ENCODE measurements around the gene BICDL2.

The BICDL2 gene

DNA sequence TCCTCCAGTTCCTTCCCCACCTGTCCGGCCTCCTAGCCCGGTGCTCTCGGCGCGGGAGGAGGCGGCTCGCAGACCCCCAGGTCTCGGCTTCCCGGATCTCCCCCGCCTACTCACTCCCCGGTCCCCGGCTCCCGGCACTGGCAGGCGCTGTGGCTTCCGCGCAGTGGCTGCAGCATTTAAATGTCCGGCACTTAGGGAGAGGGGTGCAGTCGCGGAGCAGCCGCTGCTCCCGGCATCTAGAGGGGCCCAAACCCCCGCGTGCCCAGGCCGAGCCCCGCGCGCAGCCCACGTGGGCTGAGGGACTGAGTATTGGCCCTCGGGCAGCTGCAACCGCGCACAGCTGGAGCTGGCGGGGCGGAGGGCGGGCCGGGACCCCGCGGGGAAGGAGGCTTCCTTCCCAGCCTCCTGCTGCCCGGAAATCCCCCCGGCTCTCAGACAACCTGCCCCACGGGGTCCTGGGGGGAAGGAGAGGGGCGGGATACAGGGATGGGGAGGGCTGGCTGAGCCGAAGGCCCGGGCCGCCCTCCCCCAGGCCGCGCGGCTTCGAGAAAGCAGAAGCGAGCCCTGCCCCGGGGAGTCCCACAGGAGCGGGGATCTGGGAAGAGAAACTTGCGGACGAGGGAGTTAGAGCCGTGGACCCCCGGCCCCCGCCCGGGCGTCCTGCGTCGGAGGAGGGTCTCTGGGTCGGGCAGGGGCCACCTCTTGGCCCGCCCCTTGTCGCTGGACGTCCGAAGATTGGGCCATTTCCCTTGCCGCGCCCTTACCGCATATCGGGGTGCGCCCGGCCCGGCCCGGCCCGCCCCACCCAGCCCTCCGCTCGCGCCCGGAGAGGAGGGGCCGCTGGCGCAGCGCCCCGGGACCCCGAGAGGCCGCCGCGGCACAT, 9.3 kb upstream of the BICDL2 start, which contains the start of gene MMP25:
MMP25 (plus strand) TSS at position 804 of the 883 bp plus-strand sequence. CDS start 357 bp downstream, outside the sequence.
- no peak for DNase-seq

DNA sequence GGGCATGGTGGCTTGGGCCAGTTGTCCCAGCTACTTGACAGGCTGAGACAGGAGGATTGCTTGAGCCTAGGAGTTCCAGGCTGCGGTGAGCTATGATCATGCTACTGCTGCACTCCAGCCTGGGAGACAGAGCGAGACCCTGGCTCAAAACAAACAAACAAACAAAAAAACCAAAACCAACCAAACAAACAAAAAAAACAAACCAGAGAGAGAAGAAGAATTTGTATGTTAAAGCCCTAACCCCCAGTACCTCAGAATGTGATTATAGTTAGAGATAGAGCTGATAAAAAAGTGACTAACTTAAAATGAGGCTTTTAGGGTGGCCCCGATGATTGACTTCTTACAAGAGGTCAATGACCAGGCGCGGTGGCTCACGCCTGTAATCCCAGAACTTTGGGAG, 8.0 kb upstream of the BICDL2 start:
- no peak for DNase-seq

DNA sequence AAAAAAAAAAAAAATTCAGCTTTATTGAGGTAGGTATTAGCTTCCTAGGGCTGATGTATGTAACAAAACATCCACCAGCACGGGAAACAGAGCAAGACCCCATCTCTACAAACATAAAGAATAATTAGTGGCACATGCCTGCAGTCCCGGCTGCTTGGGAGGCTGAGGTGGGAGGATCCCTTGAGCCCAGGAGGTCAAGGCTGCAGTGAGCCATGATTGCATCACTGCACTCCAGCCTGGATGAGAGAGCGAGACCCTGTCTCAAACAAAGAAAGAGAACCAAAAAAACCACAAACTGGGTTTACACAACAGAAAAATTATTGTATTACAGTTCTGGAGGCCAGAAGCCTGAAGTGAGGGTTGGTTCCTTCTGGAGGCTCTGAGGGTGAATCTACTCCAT, 5.6 kb upstream of the BICDL2 start:
- DNase-seq = no peak

DNA sequence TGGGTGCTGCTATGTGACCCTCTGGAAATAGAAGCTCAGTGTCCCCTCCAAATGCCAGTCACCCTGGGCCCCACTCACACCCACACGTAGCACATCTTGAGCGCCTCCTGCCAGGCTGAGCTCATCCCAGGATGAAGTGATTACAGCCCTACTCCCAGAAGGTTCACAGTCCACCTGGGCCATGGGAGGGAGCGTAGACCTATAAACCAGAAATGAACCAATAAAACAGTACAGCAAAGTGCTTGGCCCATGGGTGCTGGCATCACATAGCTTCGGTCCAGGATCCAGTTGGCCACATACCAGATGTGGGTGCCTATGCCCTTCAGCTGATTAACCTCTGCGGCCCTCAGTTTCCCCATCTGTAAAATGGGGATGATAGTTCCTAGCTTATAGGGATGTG, 2.2 kb upstream of the BICDL2 start:
- no peak for DNase-seq

DNA sequence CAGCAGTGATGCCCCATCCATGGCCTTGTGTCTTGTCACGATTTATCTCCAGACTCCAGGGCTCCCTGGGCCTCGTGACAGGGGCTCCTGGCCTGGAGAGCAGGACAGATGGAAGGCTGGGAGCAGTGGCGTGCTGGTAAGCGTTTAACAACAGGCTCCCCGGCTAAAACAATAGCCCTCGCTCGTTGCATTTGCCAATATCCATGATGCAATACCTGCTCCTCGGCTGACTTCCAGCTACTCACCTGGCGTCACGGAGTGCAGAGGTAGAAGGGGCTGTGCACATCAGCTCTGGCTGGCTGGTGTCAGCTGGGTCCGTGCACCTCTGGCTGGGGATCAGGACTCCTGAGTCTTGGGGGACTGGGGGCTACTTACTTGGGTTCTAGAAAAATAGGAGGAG, 1.5 kb upstream of the BICDL2 start:
- no peak for DNase-seq

DNA sequence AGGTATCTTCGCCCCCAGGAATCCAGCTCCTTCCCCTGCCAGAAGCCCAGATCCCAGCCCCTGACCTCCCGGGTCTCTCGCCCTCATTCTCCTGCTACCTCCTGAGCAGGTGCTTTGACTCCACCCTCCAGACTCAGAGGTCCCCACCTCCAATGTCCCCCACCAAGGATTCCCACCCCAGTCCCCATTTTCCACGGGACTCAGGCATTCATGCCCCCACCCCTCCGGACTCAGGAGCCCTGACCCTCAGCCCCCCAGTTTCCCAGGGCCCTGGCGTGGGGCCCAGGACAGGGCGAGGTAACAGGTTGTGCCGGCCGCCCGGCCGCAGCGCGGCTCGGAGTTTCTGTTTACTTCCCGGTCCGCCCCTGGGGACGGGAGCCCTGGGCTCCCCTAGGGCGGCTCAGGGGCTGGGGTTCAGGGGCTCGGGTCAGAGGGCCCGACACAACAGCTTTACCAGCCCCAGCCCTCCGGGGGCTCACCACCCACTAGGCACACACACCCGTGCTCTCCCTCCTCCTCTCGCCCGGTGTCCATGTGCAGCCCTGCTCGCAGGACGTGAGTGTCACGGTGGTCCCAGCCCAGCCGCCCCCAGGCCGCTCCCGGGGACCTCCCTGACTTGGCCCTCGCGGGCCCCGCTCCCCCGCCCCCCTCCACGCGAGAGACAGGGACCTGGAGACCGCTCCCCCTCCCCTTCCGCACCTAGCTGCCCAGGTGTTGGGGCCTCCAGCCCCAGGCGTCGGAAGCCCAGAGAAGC, 595 bp downstream of the BICDL2 start:
- no peak for DNase-seq

DNA sequence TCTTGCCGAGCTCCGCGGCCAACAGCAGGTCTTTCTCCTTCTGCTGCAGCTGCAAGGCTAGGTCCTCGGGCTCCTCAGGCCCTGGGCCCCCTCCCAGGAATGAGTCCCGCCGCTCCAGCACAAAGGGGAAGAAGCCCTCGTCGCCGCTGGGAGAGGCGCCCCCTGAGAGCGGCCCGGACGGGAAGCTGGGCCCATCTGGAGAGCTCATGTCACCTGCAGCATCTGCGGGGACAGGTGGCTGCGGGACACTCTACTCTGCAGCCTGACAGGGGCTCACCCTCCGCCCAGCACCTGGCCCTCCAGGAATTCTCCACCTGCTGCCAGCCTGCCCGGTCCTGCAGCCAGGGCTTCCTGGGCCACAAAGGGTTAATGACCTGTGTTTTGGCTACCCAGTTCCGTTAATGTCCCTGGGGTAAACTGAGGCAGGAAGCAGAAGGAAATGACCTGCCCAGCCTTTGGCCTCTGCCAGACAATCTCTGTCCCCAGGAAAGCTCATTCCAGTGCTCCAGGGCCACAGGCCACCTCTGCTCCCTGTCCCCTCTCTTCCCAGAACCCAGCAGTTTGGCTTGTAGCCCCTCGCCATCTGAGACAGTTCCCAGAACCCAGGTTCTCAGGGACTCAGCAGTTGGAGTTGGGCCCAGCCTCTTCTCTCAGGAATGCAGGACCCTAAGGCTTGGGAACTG, 1.3 kb downstream of the BICDL2 start:
- DNase-seq = no peak

DNA sequence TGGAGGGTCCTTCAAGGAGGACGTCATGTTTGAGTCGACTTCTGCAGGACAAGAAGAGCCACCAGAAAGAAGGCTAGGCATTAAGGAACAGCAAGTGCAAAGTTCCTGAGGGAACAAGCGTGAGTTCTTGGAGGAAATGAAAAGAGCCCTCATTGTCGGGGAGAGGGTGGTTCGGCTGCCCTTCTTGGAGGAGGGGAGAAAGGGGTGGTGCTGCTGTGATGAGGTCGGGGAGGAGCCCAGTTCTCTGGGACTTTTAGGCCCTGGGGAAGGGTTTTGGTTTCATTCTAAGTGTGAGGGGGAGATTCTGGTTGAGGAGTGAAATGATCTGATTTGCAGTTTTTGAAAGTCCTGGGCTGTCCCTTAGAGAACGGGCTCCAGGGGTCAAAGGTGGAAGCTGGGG, 4.1 kb downstream of the BICDL2 start:
- no peak for DNase-seq

DNA sequence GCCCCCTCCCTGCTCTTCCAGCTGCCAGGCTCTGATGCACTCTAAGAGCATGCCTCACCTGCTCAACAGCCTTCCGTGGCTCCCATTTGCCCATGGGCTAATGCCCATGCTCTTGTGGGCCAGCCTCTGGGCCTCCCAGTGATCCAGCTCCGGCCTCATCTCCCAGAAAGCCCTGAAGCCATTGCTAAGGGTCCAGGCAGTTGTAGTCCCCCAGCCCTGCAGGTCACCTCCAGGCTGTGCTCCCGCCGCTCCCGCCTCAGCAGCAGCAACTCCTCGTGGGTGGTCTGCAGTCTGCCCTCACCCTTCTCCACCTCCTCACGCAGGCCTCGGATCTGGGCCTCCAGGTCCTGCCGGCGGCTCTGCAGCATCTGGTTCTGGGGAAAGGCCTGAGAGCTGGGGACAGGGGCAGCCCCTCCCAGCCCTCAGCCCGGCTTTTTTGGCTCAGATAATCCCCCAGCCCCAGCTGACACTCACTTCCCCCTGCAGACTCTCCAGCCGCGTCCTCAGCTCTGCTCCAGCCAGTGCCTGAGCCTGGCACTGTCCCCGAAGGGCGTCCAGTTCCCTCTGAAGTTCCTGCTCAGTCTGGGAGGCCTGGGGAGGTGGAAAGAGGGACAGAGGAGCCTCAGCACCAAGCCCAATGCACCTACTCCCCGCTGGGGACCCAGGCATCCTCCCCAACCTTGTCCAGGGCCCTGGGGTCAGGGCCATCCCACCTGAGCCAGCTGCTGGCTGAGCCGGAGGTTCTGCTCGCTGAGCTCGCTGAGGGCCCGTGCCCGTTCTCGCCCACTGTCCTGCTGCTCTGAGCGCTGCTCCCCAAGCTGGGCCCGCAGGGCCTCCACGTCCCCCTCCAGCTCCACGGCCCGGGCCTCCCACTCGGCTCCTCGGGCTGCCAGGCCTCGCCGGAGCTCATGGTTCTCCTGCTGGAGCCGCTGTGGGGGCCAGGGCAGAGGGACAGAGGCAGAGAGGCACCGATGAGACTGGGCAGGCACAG, 6.2 kb downstream of the BICDL2 start:
- no peak for DNase-seq

DNA sequence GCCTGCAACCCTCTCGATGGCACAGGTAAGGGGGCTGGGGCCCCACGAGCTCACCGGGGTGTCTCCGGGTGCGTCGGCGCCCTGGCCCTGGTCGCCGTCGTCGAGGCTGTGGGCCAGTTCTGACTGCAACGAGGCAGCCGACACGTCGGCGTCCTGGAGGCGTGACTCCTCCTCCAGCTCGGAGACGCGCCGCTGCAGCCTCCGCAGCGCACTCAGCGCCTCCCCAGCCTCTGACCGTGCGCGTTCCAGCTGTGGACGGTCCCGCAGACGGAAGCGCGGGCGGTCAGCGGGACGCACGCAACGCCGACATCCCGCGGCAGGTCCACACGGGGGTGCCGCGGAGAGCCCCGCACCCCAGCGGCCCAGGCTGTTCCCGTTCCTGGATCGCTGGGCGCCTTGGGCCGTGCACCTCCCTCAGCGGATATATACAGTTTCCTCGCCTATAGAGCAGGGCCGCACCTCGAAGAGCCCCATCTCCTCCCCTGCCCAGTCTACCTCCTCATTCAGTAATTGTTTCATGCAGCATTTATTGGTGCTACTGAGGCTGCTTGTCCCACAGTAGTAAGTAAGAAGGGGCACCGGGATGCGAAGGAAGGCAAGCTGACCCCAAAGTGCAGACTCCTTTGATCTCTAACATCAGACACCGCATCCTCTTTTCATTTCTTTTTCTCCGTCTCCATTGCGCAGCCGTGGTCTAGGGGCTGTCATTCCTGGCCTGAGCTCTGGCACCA, 7.1 kb downstream of the BICDL2 start:
- no peak for DNase-seq

DNA sequence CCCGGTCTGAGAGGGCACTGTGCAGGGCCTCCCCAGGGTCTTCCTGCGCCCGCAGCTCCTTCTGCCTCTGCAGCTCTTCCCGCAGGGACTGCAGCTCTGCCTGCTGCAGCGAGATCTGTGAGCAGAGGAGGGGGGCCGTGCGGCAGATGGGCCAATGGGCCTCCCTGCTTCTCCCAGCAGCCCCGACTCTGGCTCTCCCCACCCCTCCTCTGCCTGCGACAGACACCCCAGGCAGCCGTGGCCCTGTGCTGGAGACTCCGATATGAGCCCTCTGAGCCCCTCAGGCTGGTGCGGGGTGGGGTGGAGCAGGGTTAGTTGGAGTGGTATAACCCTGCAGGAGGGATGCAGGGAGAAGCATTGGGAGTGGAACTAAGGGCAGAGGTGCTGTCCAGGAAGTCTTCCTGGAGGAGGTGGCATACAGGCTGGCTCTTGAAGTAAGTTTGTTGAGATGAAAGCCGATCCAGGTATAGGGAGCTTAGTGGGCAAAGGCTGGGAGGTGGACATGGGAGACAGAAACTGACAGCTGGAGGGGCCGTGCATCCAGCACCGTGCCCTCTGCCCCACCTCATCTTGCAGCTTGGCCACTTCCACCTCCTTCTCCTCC, 7.9 kb downstream of the BICDL2 start:
- DNase-seq = no peak

DNA sequence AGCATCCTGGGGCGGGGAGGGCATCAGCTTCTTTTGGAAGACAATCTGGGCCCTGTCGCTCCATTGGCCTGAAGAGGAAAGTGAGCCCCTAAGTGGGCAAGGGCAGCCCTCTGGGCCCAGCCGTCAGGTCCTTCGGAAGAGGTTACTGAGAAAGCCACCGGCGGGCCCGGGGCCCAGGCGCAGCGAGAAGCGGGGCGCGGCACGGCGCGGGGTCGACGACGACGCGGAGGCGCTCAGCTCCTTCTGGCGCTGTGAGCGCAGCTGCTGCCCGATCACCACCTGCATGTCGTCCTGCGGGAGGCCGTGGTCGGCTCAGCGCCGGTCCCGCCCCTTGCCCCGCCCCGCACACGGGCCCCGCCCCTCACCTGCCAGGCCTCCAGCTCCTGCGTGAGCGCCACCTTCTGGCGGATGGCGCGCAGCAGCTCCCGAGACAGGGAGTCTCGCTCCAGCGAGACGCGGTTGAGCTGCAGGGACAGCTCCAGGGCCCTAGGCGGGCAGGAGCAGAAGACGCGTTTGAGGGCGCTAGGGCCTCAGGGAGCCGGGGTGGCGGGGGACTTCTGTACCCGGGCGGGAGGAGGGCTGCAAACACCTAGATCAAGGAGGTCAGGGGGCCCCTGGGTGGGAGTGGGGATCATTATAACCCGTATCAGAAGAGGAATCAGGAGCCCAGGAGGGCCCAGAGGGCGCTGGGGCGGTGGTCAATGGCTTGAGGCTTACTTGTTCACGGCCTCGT, 8.6 kb downstream of the BICDL2 start:
- no peak for DNase-seq

DNA sequence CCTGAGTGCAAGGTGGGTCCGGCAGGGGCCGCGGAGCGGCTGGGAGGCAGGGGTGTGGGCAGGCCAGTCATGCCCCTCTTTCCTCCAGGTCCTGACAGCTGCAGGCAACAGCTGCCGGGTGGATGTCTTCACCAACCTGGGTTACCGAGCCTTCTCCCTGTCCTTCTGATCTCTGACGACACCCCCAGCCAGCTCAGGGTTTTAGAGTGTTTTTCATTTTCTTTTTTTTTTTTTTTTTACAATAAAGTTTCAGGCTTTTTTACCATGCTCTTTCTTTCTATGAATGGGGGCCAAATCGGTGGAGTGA, 9.3 kb downstream of the BICDL2 start:
- DNase-seq = no peak

DNA sequence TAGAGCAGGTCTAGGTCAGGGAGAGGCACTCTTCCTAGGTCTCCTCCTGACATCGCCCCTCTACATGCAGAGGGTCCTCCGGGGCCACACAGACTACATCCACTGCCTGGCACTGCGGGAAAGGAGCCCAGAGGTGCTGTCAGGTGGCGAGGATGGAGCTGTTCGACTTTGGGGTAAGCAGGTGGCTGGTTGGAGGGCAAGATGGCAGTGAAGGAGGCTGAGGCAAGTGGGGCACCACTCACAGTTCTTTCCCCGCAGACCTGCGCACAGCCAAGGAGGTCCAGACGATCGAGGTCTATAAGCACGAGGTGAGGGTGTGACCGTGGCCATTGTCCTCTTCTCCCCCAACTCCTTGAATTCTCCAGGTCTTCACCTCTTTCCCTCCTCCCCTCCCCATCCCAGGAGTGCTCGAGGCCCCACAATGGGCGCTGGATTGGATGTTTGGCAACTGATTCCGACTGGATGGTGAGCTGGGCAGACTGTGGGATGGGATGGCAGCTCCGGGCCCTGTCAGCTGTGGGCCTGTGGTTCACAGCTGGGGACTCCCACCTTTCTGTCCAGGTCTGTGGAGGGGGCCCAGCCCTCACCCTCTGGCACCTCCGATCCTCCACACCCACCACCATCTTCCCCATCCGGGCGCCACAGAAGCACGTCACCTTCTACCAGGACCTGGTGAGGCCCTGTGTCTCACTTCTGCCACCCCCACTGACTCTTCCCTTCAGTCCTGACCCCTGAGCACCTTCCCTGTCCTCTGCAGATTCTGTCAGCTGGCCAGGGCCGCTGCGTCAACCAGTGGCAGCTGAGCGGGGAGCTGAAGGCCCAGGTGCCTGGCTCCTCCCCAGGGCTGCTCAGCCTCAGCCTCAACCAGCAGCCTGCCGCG, 9.9 kb downstream of the BICDL2 start:
- DNase-seq = no peak

DNA sequence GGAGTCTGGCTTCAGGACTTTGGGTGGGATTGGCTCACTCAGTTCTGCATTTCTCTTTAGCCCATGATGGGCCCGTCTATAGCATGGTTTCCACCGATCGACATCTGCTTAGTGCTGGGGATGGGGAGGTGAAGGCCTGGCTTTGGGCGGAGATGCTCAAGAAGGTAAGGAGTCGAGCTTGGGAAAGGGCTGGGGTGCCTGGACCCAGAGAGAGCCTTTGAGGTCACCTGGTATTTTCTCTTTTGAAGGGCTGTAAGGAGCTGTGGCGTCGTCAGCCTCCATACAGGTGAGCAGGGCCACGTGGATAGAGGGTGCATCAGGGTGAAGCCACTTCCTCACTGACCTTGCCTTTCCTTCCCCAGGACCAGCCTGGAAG, 10.8 kb downstream of the BICDL2 start:
- DNase-seq = no peak

DNA sequence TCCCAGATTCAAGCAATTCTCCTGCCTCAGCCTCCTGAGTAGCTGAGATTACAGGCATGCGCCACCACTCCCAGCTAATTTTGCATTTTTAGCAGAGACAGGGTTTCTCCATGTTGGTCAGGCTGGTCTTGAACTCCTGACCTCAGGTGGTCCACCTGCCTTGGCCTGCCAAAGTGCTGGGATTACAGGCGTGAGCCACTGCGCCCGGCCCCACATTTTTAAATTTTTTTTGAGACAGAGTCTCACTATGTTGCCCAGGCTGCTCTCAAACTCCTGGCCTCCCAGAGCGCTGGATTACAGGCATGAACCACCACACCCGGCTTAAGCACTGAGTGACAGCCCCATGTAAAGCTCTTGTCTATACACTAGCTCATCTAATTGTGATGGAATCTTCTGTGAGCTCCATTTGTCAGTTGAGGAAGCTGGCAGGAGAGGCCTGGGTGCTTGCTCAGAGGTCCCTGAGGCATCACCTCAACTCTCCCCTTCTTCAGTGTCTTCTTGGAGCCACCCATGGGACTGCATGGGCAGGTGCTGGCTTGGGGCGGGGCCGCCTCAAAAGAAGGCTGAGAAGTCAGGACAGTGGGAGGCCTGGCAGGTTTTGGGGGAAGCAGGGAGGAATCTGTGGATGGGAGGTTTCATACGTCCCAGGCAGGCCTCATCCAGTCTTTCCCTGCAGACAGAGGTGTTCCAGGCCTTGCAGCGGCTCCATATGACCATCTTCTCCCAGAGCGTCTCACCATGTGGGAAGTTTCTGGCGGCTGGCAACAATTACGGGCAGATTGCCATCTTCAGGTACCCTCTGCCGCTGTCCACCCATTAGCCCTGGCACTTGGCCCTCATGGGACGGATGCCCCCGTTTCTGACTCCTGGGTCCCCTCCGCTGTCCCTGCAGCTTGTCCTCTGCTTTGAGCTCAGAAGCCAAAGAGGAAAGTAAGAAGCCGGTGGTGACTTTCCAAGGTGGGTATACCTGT, 11.4 kb downstream of the BICDL2 start:
- DNase-seq = no peak

DNA sequence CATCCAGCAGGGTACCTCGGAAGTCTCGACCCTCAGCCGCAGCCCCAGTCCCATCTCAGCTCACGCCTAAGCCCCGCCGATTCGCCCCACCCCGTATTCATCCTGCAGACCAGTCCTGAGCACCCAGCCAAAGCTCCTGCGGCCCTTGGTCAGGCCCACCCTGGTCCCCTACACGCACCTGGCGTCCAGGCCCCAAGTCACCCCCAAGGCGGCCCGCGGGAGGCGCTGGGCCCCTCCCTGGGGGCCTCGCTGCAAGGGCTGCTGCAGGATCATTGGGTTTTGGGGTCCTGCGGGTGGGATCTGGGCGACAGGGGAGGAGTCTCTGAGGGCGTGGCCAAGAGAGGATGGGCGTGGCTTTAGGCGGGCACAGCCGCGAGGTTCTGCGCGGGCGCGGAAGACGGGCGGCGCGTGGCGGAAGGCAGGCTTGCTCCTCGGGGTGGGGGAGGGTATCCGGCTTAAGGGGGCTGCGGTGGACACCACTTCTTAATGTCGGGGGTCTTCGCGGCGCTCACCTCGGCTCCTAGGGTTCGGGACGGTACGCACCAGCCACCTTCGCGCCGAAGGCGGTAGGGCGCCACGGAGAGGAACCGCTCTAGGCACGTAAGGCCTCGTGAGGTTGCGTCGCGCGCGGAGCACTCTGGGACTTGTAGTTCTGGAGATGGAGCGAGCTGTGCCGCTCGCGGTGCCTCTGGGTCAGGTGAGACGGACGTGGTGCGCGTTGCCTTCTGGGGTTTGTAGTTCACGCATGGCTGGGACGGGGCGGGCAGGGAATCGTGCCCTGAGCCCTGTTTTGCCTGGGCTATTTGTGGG, 12.9 kb downstream of the BICDL2 start, which contains the start of the genes HCFC1R1 and THOC6:
HCFC1R1 (minus strand) TSS at position 274 of the 810 bp plus-strand sequence; CDS start at position 273, 1 bp downstream.
THOC6 (plus strand) TSS at position 367 of the 810 bp plus-strand sequence; CDS start at position 659, 292 bp downstream.
- DNase-seq = peak; percentile 94
